Ovary (tissue), 9 donors: ENCODE results near the gene OR13C8. TPM values are rescaled to one million over a fixed set of nuclear protein-coding genes. Genes with fewer than 3 reads are reported as not detected.

Experiments
- DNase-seq, 5 donors: peaks; one replicate each; pipeline ENCODE4 v3.0.0-alpha.2; 2019 to 2020
- H3K27ac ChIP-seq, 2 donors: fragments of 200-600 bp; one replicate each; pipeline versions ENCODE4 v1.5.1 to v1.8.0; 2019 to 2022
- H3K27me3 ChIP-seq: fragments of 200-600 bp; one replicate; pipeline ENCODE4 v1.8.0; 2022
- H3K36me3 ChIP-seq: fragments of 200-600 bp; sonication (generic); one replicate; pipeline ENCODE4 v1.5.1; 2019
- H3K4me1 ChIP-seq: one replicate; pipeline ENCODE4 v1.8.1; 2013; ENCODE audit warnings: mild to moderate bottlenecking, moderate library complexity; ENCODE audit not compliant: insufficient read depth
- H3K4me3 ChIP-seq: fragments of 200-600 bp; sonication (generic); one replicate; pipeline ENCODE4 v1.5.1; 2017
- H3K9me3 ChIP-seq, 2 donors: fragments of 200-600 bp in 1 of 2; sonication (generic) in 1 of 2; one replicate each; pipeline versions ENCODE4 v1.5.1 to v1.8.1; 2013 to 2019; ENCODE audit warnings: mild to moderate bottlenecking in 1 of 2, moderate library complexity in 1 of 2
- CTCF ChIP-seq, 3 donors: fragments of 450-650 bp in 2 of 3; fragments of 200-600 bp in 1 of 3; IDR thresholded peaks; one replicate each; pipeline versions ENCODE4 v1.5.1 to v1.8.0; 2016 to 2022; ENCODE audit warnings: antibody characterized with exemption in 3 of 3, mild to moderate bottlenecking in 1 of 3
- EP300 ChIP-seq: sonication (generic); formaldehyde crosslinking; IDR thresholded peaks from one replicate; pipeline ENCODE4 v1.6.1; 2017; ENCODE audit warnings: antibody characterized with exemption
- POLR2A ChIP-seq: fragments of 450-650 bp; IDR thresholded peaks from one replicate; pipeline ENCODE4 v1.6.1; 2017; ENCODE audit warnings: antibody characterized with exemption, mild to moderate bottlenecking, moderate library complexity
- WGBS, 3 donors: extraction: QIAGEN DNeasy Blood & Tissue Kit in 1 of 3; methylation state at CpG; one replicate each; pipeline versions ENCODE4 v1.1.5 to v1.1.7; 2013 to 2017; 5-methylcytosine and 5-hydroxymethylcytosine counted together
- intact Hi-C, 4 donors: fragments of 100-400 bp; cut with DNase I; formaldehyde crosslinking; loops; one replicate each; pipeline versions ENCODE4 v1.11.0 to v1.15.1; 2022 to 2023
- polyA plus RNA-seq, 2 donors: library from polyadenylated mRNA; stranded (reverse); fragments of 200-250 nt in 1 of 2; fragments of 350-450 nt in 1 of 2; fragmentation: Illumina TruSeq in 1 of 2; extraction: RNeasy Lipid Tissue Mini Kit (QIAGEN cat#74804) in 1 of 2; gene quantifications; one replicate each; pipeline ENCODE4 v1.2.3, GENCODE V29; 2013 to 2014
- total RNA-seq, 7 donors: library from RNA; depleted of rRNA in 2 of 7; stranded (reverse); fragments of >200 nt in 2 of 7; fragmentation: NEBNext Ultra II Directional in 3 of 7; extraction: Animal tissue kit (Norgen Biotek cat#: 25700) in 3 of 7; gene quantifications; one replicate each; pipeline versions ENCODE4 v1.1.0 to v1.2.4, GENCODE V29; 2016 to 2023
- donor health status: DM: no; HTN: no; CAD: no; lungs with moderate emphysema.
- donor health status: DM: no; HTN: no; CAD: no.
- donor health status: Bipolar disorder and iron deficiency.
- donor health status: DM: yes; HTN: yes; CAD: no.
- donor health status: DM: no; HTN: no; CAD: no.
- donor health status: DM: yes; HTN: yes; CAD: no.

The OR13C8 gene
- total and polyA plus RNA-seq, 9 donors: not detected

- no peaks in the 10 kb centered on the region for H3K36me3 ChIP-seq
- intact Hi-C loops: no loop called here
- 67 to 80% (median 76%) methylated on average over 2 of the region's 2 CpGs for WGBS, 3 donors
- no peak for DNase-seq
- no peak overlapping the region for H3K27ac ChIP-seq
- H3K4me1 ChIP-seq: no peaks in the 10 kb centered on the region
- no peaks in the 10 kb centered on the region for H3K9me3 ChIP-seq
- no peak overlapping the region for H3K4me3 ChIP-seq
- TF ChIP-seq CTCF (IDR thresholded peaks at IDR 0.05): no peak
- no peaks in the 10 kb centered on the region for H3K27me3 ChIP-seq
Measured at GRCh38 chr9:104606152-104606551, 37.2 kb downstream of the OR13C8 start.

- TF ChIP-seq EP300 (no peak), POLR2A (no peak), CTCF (IDR thresholded peaks at IDR 0.05) (no peak)
- H3K4me1 ChIP-seq: no peaks in the 10 kb centered on the region
Measured at GRCh38 chr9:104608336-104608735, 39.4 kb downstream of the OR13C8 start.

GRCh38 chr9:104611213-104611612 lies 42.2 kb downstream of the OR13C8 start:
- Histone ChIP-seq H3K36me3 (no peaks in the 10 kb centered on the region), H3K27ac (no peak overlapping the region), H3K27me3 (no peaks in the 10 kb centered on the region), H3K4me3 (no peak overlapping the region), H3K4me1 (no peaks in the 10 kb centered on the region), H3K9me3 (no peaks in the 10 kb centered on the region)
- TF ChIP-seq EP300: no peak
- TF ChIP-seq POLR2A: no peak
- TF ChIP-seq CTCF (IDR thresholded peaks at IDR 0.05): no peak
- WGBS, 3 donors: 67 to 72% (median 68%) methylated on average over 2 of the region's 2 CpGs
- intact Hi-C loops: no loop called here
- DNase-seq: no peak

More at GRCh38 chr9:104608336-104608735, 39.4 kb downstream of the OR13C8 start:
- Histone ChIP-seq H3K4me3 (no peak overlapping the region), H3K27ac (no peak overlapping the region), H3K9me3 (no peaks in the 10 kb centered on the region), H3K27me3 (no peaks in the 10 kb centered on the region), H3K36me3 (no peaks in the 10 kb centered on the region)
- 24 to 34% (median 29%) methylated on average over 1 of the region's 1 CpG for WGBS, 3 donors
- intact Hi-C loops: no loop called here
- no peak for DNase-seq

GRCh38 chr9:104617418-104617817 lies 48.5 kb downstream of the OR13C8 start:
- no peaks in the 10 kb centered on the region for H3K27me3 ChIP-seq
- no peak for DNase-seq
- no peak overlapping the region for H3K27ac ChIP-seq
- H3K4me1 ChIP-seq: no peaks in the 10 kb centered on the region
- TF ChIP-seq POLR2A (no peak), EP300 (no peak), CTCF (IDR thresholded peaks at IDR 0.05) (no peak)
- no peaks in the 10 kb centered on the region for H3K36me3 ChIP-seq
- intact Hi-C loops: no loop called here
- H3K9me3 ChIP-seq: no peaks in the 10 kb centered on the region
- H3K4me3 ChIP-seq: no peak overlapping the region

- Histone ChIP-seq H3K27ac (no peak within 1 kb of the TSS), H3K27me3 (no peaks in the 10 kb centered on the region), H3K9me3 (no peaks in the 10 kb centered on the region), H3K4me3 (no peak within 1 kb of the TSS), H3K4me1 (no peaks in the 10 kb centered on the region), H3K36me3 (no peaks in the 10 kb centered on the region)
- intact Hi-C loops: no loop called here
- TF ChIP-seq CTCF (IDR thresholded peaks at IDR 0.05) (no peak), POLR2A (no peak), EP300 (no peak)
- DNase-seq: no peak
- WGBS, 3 donors: 57 to 73% (median 72%) methylated on average over 2 of the region's 2 CpGs
Measured at GRCh38 chr9:104618104-104618503, 49.1 kb downstream of the OR13C8 start, which contains the start of gene OR13C9. TSS of gene OR13C9 (minus strand) at chr9:104618204. CDS start at chr9:104618204, 0 bp downstream.
